CD14-positive monocyte (primary cell): ENCODE measurements around the gene CHD6. TPM values are rescaled to one million over a fixed set of nuclear protein-coding genes. Genes with fewer than 3 reads are reported as not detected.

ENCODE experiments used
- DNase-seq, 3 donors: peaks; one replicate each; pipeline ENCODE4 v3.0.0-alpha.2; 2011 to 2022
- H2AFZ ChIP-seq: 2 replicates; pipeline ENCODE4 v1.6.0; 2012; ENCODE audit warnings: mild to moderate bottlenecking, low read depth, low read length, inconsistent platforms; ENCODE audit not compliant: insufficient read depth, poor library complexity, severe bottlenecking
- H3K27ac ChIP-seq, 2 donors: 1 replicate in 1 of 2; 2 replicates in 1 of 2; pipeline ENCODE4 v1.5.1; 2012 to 2013; ENCODE audit warnings: low read length in 2 of 2, control low read depth in 1 of 2, inconsistent platforms in 1 of 2, low read depth in 1 of 2, mild to moderate bottlenecking in 1 of 2
- H3K27me3 ChIP-seq, 2 donors: one replicate each; pipeline versions ENCODE4 v1.6.0 to v1.6.1; 2011 to 2013; ENCODE audit warnings: low read length in 2 of 2; ENCODE audit not compliant: control insufficient read depth in 2 of 2, insufficient read depth in 2 of 2
- H3K36me3 ChIP-seq, 2 donors: replicated peaks in 1 of 2; 1 replicate in 1 of 2; 2 replicates in 1 of 2; pipeline versions ENCODE4 v1.5.1 to v1.6.1; 2012 to 2013; ENCODE audit warnings: low read length in 2 of 2, control low read depth in 1 of 2, inconsistent platforms in 1 of 2, mild to moderate bottlenecking in 1 of 2; ENCODE audit not compliant: insufficient read depth in 2 of 2, control insufficient read depth in 1 of 2
- H3K4me1 ChIP-seq, 2 donors: 1 replicate in 1 of 2; 2 replicates in 1 of 2; pipeline versions ENCODE4 v1.5.1 to v1.6.1; 2012 to 2013; ENCODE audit warnings: low read length in 2 of 2, control low read depth in 1 of 2, inconsistent platforms in 1 of 2, mild to moderate bottlenecking in 1 of 2, moderate library complexity in 1 of 2; ENCODE audit not compliant: insufficient read depth in 2 of 2, control insufficient read depth in 1 of 2
- H3K4me2 ChIP-seq: replicated peaks from 2 replicates; pipeline ENCODE3; 2012; ENCODE audit warnings: low read length, moderate library complexity, mild to moderate bottlenecking; ENCODE audit not compliant: poor library complexity, severe bottlenecking; ENCODE audit errors: extremely low read depth
- H3K4me3 ChIP-seq, 3 experiments: fragments of 200-600 bp in 1 of 3; sonication (generic) in 1 of 3; replicated peaks in 1 of 3; 1 replicate in 2 of 3; 2 replicates in 1 of 3; pipeline ENCODE4 v1.5.1; 2011 to 2013; ENCODE audit warnings: low read length in 3 of 3, mild to moderate bottlenecking in 3 of 3, control low read depth in 2 of 3, low read depth in 2 of 3, inconsistent platforms in 1 of 3, moderate library complexity in 1 of 3
- H3K79me2 ChIP-seq: 2 replicates; pipeline ENCODE4 v1.6.0; 2012; ENCODE audit warnings: mild to moderate bottlenecking, control low read depth, inconsistent platforms, low read length, moderate library complexity; ENCODE audit not compliant: insufficient read depth
- H3K9ac ChIP-seq: 2 replicates; pipeline ENCODE4 v1.6.0; 2017; ENCODE audit warnings: low read length, mild to moderate bottlenecking; ENCODE audit not compliant: insufficient read depth, poor library complexity, severe bottlenecking
- H3K9me3 ChIP-seq, 2 donors: replicated peaks in 1 of 2; 1 replicate in 1 of 2; 2 replicates in 1 of 2; pipeline versions ENCODE4 v1.5.1 to v1.6.1; 2012 to 2013; ENCODE audit warnings: low read length in 2 of 2, control low read depth in 1 of 2; ENCODE audit not compliant: control insufficient read depth in 1 of 2, insufficient read depth in 1 of 2
- H4K20me1 ChIP-seq: 2 replicates; pipeline ENCODE4 v1.6.0; 2012; ENCODE audit warnings: mild to moderate bottlenecking, low read length, control low read depth, moderate library complexity; ENCODE audit not compliant: insufficient read depth
- H3K27ac Mint-ChIP-seq, 7 donors: one replicate each; pipeline ENCODE4 v1.8.0; 2020; ENCODE audit warnings: mild to moderate bottlenecking in 7 of 7, mixed read lengths in 7 of 7, moderate library complexity in 6 of 7, inconsistent platforms in 2 of 7
- H3K27me3 Mint-ChIP-seq, 3 donors: one replicate each; pipeline ENCODE4 v1.8.0; 2021 to 2022; ENCODE audit warnings: low read depth in 3 of 3, mild to moderate bottlenecking in 3 of 3, mixed read lengths in 3 of 3, moderate library complexity in 3 of 3, inconsistent platforms in 1 of 3
- H3K36me3 Mint-ChIP-seq, 2 donors: one replicate each; pipeline ENCODE4 v1.8.0; 2020; ENCODE audit warnings: mixed read lengths in 2 of 2, inconsistent platforms in 1 of 2, mild to moderate bottlenecking in 1 of 2
- H3K4me1 Mint-ChIP-seq: one replicate; pipeline ENCODE4 v1.8.0; 2020; ENCODE audit warnings: mild to moderate bottlenecking, mixed read lengths
- H3K4me3 Mint-ChIP-seq, 2 donors: one replicate each; pipeline ENCODE4 v1.8.0; 2020; ENCODE audit warnings: mild to moderate bottlenecking in 2 of 2, mixed read lengths in 2 of 2, moderate library complexity in 1 of 2
- H3K9me3 Mint-ChIP-seq, 7 donors: one replicate each; pipeline ENCODE4 v1.8.0; 2020 to 2022; ENCODE audit warnings: mixed read lengths in 7 of 7, mild to moderate bottlenecking in 6 of 7, moderate library complexity in 6 of 7, inconsistent platforms in 2 of 7
- CTCF ChIP-seq: fragments of 200-600 bp; IDR thresholded peaks from one replicate; pipeline ENCODE4 v1.8.0; 2022; ENCODE audit warnings: antibody characterized with exemption, mild to moderate bottlenecking
- WGBS: methylation state at CpG from one replicate; pipeline ENCODE4 v1.1.5; 2013; ENCODE audit warnings: missing lambda C conversion rate; ENCODE audit not compliant: insufficient coverage; 5-methylcytosine and 5-hydroxymethylcytosine counted together
- intact Hi-C, 2 donors: fragments of 100-400 bp; cut with micrococcal nuclease; formaldehyde crosslinking; loops; one replicate each; pipeline versions ENCODE4 v1.15.0 to v1.15.1; 2023
- polyA plus RNA-seq, 3 donors: library from polyadenylated mRNA; depleted of rRNA in 1 of 3; unstranded in 2 of 3; stranded (reverse) in 1 of 3; fragments of 300-500 nt in 2 of 3; fragments of >200 nt in 1 of 3; fragmentation: Illumina TruSeq in 2 of 3; gene quantifications; 1 replicate in 2 of 3; 2 replicates in 1 of 3; pipeline ENCODE4 v1.2.3, GENCODE V29; 2012 to 2021

The CHD6 gene
- polyA plus RNA-seq, 3 donors = 12.9 to 19.6 (median 13.0) TPM

- H3K36me3 Mint-ChIP-seq = peaks cover 12 to 29% of the 10 kb centered on the region in 2 donors
- no peaks in the 10 kb centered on the region for H3K4me1 Mint-ChIP-seq
- Histone ChIP-seq H2AFZ (no peak overlapping the region), H3K79me2 (peaks cover 100% of the 10 kb centered on the region), H4K20me1 (peaks cover 14% of the 10 kb centered on the region), H3K4me1 (no peaks in the 10 kb centered on the region), H3K4me3 (peak overlapping the region in 1 of 3 experiments; percentile 10), H3K9ac (no peak overlapping the region), H3K9me3 (peaks cover 75 to 81% of the 10 kb centered on the region in 2 donors), H3K4me2 (no peak overlapping the region), H3K27ac (no peak overlapping the region), H3K27me3 (no peaks in the 10 kb centered on the region), H3K36me3 (peaks cover 0 to 24% of the 10 kb centered on the region in 2 donors)
- peaks cover 61 to 80% (median 71%) of the 10 kb centered on the region in 7 donors for H3K9me3 Mint-ChIP-seq
- WGBS = 40% methylated on average over 2 of the region's 3 CpGs
- H3K27me3 Mint-ChIP-seq = peaks cover 0 to 1% (median 0%) of the 10 kb centered on the region in 3 donors
- intact Hi-C loops = no loop called here
- TF ChIP-seq CTCF = no peak
- no peak overlapping the region for H3K4me3 Mint-ChIP-seq
- H3K27ac Mint-ChIP-seq = no peak overlapping the region
- no peak for DNase-seq
Measured at GRCh38 chr20:41599699-41600104, 18.5 kb downstream of the CHD6 start.

- H3K36me3 Mint-ChIP-seq = peaks cover 12 to 32% of the 10 kb centered on the region in 2 donors
Measured at GRCh38 chr20:41598719-41599118, 19.5 kb downstream of the CHD6 start.

More at GRCh38 chr20:41598719-41599118, 19.5 kb downstream of the CHD6 start:
- WGBS = no CpG with 5 or more reads among the region's 6 CpGs
- Mint-ChIP-seq H3K27me3 (peaks cover 0 to 2% (median 0%) of the 10 kb centered on the region in 3 donors), H3K4me3 (no peak overlapping the region), H3K9me3 (peaks cover 66 to 82% (median 74%) of the 10 kb centered on the region in 7 donors), H3K4me1 (peaks cover 9% of the 10 kb centered on the region), H3K27ac (no peak overlapping the region)
- DNase-seq = no peak
- Histone ChIP-seq H2AFZ (no peak overlapping the region), H3K4me3 (no peak overlapping the region), H4K20me1 (peaks cover 4% of the 10 kb centered on the region), H3K36me3 (peaks cover 0 to 25% of the 10 kb centered on the region in 2 donors), H3K79me2 (peaks cover 100% of the 10 kb centered on the region), H3K27ac (no peak overlapping the region), H3K9me3 (peaks cover 74 to 83% of the 10 kb centered on the region in 2 donors), H3K4me2 (no peak overlapping the region), H3K27me3 (no peaks in the 10 kb centered on the region), H3K9ac (no peak overlapping the region), H3K4me1 (peaks cover under 1 to 1% of the 10 kb centered on the region in 2 donors)
- intact Hi-C loops = no loop called here
- TF ChIP-seq CTCF = no peak
